ENCODE data around the gene CCL17. TPM values are rescaled to one million over a fixed set of nuclear protein-coding genes. Genes with fewer than 3 reads are reported as not detected.
"Not testable (repeated sequence)": the region's sequence is repeated elsewhere in the genome, so short reads cannot be mapped to it uniquely, and the experiment has no call there.

Gene CCL17
- total RNA-seq, 1 experiment from 2014 or later, result not detected

DNA sequence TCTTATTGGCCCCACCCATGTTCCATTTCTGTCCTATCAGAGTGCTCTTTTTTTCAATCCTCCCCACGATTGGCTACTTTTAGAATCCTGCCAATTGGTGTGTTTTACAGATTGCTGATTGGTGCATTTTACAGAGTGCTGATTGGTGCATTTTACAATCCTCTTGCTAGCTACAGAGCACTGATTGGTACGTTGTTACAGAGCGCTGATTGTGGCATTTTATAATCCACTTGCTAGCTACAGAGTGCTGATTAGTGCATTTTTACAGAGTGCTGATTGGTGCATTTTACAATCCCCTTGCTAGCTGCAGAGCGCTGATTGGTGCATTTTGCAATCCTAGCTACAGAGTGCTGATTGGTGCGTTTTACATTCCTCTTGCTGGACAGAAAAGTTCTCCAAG, 9.5 kb upstream of the CCL17 start:
- ChIA-PET POLR2A (no interaction called here), CTCF (no interaction called here)
- BruUV-seq (replicated peaks), result no TSS peak
- H3K4me1 ChIP-seq (ENCODE audit: control insufficient read depth, insufficient read depth, low read length), result no peaks in the 10 kb centered on the region
- in situ Hi-C loops (cut with HindIII; ENCODE audit: low pct_unique_long_range_greater_than_20kb, low sequenced_read_pairs), result no loop called here
- intact Hi-C loops (cut with micrococcal nuclease; ENCODE audit: unreplicated experiment), result no loop called here
- no peak for ATAC-seq
- no peaks in the 10 kb centered on the region for H3K9me3 ChIP-seq (ENCODE audit: control insufficient read depth, insufficient read depth, low read depth, low read length)
- H3K27ac ChIP-seq (ENCODE audit: low read length), result no peak overlapping the region
- TF ChIP-seq, protein P1, sequence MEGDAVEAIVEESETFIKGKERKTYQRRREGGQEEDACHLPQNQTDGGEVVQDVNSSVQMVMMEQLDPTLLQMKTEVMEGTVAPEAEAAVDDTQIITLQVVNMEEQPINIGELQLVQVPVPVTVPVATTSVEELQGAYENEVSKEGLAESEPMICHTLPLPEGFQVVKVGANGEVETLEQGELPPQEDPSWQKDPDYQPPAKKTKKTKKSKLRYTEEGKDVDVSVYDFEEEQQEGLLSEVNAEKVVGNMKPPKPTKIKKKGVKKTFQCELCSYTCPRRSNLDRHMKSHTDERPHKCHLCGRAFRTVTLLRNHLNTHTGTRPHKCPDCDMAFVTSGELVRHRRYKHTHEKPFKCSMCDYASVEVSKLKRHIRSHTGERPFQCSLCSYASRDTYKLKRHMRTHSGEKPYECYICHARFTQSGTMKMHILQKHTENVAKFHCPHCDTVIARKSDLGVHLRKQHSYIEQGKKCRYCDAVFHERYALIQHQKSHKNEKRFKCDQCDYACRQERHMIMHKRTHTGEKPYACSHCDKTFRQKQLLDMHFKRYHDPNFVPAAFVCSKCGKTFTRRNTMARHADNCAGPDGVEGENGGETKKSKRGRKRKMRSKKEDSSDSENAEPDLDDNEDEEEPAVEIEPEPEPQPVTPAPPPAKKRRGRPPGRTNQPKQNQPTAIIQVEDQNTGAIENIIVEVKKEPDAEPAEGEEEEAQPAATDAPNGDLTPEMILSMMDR (IDR thresholded peaks at IDR 0.05), result no peak
- TF ChIP-seq POLR2AphosphoS5 (IDR thresholded peaks at IDR 0.05; ENCODE audit: low read depth, low read length), result no peak
- TF ChIP-seq, protein P2, sequence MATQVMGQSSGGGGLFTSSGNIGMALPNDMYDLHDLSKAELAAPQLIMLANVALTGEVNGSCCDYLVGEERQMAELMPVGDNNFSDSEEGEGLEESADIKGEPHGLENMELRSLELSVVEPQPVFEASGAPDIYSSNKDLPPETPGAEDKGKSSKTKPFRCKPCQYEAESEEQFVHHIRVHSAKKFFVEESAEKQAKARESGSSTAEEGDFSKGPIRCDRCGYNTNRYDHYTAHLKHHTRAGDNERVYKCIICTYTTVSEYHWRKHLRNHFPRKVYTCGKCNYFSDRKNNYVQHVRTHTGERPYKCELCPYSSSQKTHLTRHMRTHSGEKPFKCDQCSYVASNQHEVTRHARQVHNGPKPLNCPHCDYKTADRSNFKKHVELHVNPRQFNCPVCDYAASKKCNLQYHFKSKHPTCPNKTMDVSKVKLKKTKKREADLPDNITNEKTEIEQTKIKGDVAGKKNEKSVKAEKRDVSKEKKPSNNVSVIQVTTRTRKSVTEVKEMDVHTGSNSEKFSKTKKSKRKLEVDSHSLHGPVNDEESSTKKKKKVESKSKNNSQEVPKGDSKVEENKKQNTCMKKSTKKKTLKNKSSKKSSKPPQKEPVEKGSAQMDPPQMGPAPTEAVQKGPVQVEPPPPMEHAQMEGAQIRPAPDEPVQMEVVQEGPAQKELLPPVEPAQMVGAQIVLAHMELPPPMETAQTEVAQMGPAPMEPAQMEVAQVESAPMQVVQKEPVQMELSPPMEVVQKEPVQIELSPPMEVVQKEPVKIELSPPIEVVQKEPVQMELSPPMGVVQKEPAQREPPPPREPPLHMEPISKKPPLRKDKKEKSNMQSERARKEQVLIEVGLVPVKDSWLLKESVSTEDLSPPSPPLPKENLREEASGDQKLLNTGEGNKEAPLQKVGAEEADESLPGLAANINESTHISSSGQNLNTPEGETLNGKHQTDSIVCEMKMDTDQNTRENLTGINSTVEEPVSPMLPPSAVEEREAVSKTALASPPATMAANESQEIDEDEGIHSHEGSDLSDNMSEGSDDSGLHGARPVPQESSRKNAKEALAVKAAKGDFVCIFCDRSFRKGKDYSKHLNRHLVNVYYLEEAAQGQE (IDR thresholded peaks at IDR 0.05; ENCODE audit: insufficient read depth in 1 of 2, low read depth in 2 of 2, low read length in 1 of 2), result no peak
- no peak for TF ChIP-seq TCF7L2 (IDR thresholded peaks at IDR 0.05; ENCODE audit: low read depth, low read length)
- TF ChIP-seq SIN3A (IDR thresholded peaks at IDR 0.05; ENCODE audit: borderline replicate concordance, insufficient read depth, low read depth, low read length), result no peak
- no peaks in the 10 kb centered on the region for H3K36me3 ChIP-seq (ENCODE audit: control insufficient read depth, insufficient read depth, low read length)
- H3K4me3 ChIP-seq (ENCODE audit: low read depth in 2 of 2, low read length in 2 of 2), result no peak overlapping the region
- DNase-seq (ENCODE audit: low read depth, low spot score), result no peak
- no peaks in the 10 kb centered on the region for H3K27me3 ChIP-seq (ENCODE audit: control insufficient read depth, insufficient read depth, low read length)

DNA sequence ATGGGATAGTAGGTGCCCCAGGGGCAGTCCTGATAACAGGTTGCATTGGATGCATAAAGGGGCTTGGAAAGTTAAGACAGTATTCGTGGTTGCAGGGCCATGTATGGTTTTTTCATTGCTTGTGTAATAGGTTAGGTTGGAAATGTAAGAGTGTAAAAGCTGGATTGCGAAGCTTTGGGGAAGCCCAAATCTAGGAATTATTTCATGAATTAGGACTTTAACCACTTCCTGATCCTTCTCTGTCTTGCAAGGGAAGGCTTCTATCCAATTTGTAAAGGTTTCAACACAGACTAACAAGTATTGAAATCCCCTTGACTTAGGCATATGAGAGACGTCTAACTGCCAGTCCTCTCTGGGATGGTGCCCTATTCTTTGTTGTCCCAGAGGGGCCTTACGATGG, 7.8 kb upstream of the CCL17 start:
- Histone ChIP-seq H3K36me3 (ENCODE audit: control insufficient read depth, insufficient read depth, low read length) (no peaks in the 10 kb centered on the region), H3K9me3 (ENCODE audit: control insufficient read depth, insufficient read depth, low read depth, low read length) (no peaks in the 10 kb centered on the region), H3K4me1 (ENCODE audit: control insufficient read depth, insufficient read depth, low read length) (no peaks in the 10 kb centered on the region), H3K27ac (ENCODE audit: low read length) (no peak overlapping the region), H3K4me3 (ENCODE audit: low read depth in 2 of 2, low read length in 2 of 2) (no peak overlapping the region), H3K27me3 (ENCODE audit: control insufficient read depth, insufficient read depth, low read length) (no peaks in the 10 kb centered on the region)
- ATAC-seq (no peak), DNase-seq (ENCODE audit: low read depth, low spot score) (no peak)
- TF ChIP-seq, protein P1 (IDR thresholded peaks at IDR 0.05), result no peak
- TF ChIP-seq TCF7L2 (IDR thresholded peaks at IDR 0.05; ENCODE audit: low read depth, low read length) (no peak), SIN3A (IDR thresholded peaks at IDR 0.05; ENCODE audit: borderline replicate concordance, insufficient read depth, low read depth, low read length) (no peak), POLR2AphosphoS5 (IDR thresholded peaks at IDR 0.05; ENCODE audit: low read depth, low read length) (no peak)
- TF ChIP-seq, protein P2 (IDR thresholded peaks at IDR 0.05; ENCODE audit: insufficient read depth in 1 of 2, low read depth in 2 of 2, low read length in 1 of 2), result no peak
- intact Hi-C loops (cut with micrococcal nuclease; ENCODE audit: unreplicated experiment) (no loop called here), in situ Hi-C loops (cut with HindIII; ENCODE audit: low pct_unique_long_range_greater_than_20kb, low sequenced_read_pairs) (no loop called here)
- CTCF ChIA-PET, result no interaction called here
- BruUV-seq (replicated peaks), result no TSS peak
- POLR2A ChIA-PET, result no interaction called here

- ATAC-seq; H3K27me3 ChIP-seq (ENCODE audit: control insufficient read depth, insufficient read depth, low read length); H3K9me3 ChIP-seq (ENCODE audit: control insufficient read depth, insufficient read depth, low read depth, low read length); intact Hi-C loops (cut with micrococcal nuclease; ENCODE audit: unreplicated experiment); H3K4me1 ChIP-seq (ENCODE audit: control insufficient read depth, insufficient read depth, low read length); BruUV-seq (replicated peaks); POLR2A ChIA-PET; H3K36me3 ChIP-seq (ENCODE audit: control insufficient read depth, insufficient read depth, low read length); H3K4me3 ChIP-seq (ENCODE audit: low read depth in 2 of 2, low read length in 2 of 2); CTCF ChIA-PET; DNase-seq (ENCODE audit: low read depth, low spot score); in situ Hi-C loops (cut with HindIII; ENCODE audit: low pct_unique_long_range_greater_than_20kb, low sequenced_read_pairs); H3K27ac ChIP-seq (ENCODE audit: low read length): not testable (repeated sequence)
Observed at GRCh38 chr16:57397493-57397892, 7.1 kb upstream of the CCL17 start.

Data from Panc1 (cell line).